Measurements from ENCODE around the gene CAMKK2. TPM values are rescaled to one million over a fixed set of nuclear protein-coding genes. Genes with fewer than 3 reads are reported as not detected.

The CAMKK2 gene
- total and polyA plus RNA-seq, 2 of the 13 experiments (the other 11 are each of a cell fraction or from before 2014, with no cell fraction given): 18.8 to 20.0 TPM

- no peak for TF ChIP-seq ERF (CRISPR knock-in tag; IDR thresholded peaks at IDR 0.05)
- no peak for TF ChIP-seq DNMT3B (CRISPR knock-in tag; conservative IDR thresholded peaks at IDR 0.05)
- TF ChIP-seq, protein P1, sequence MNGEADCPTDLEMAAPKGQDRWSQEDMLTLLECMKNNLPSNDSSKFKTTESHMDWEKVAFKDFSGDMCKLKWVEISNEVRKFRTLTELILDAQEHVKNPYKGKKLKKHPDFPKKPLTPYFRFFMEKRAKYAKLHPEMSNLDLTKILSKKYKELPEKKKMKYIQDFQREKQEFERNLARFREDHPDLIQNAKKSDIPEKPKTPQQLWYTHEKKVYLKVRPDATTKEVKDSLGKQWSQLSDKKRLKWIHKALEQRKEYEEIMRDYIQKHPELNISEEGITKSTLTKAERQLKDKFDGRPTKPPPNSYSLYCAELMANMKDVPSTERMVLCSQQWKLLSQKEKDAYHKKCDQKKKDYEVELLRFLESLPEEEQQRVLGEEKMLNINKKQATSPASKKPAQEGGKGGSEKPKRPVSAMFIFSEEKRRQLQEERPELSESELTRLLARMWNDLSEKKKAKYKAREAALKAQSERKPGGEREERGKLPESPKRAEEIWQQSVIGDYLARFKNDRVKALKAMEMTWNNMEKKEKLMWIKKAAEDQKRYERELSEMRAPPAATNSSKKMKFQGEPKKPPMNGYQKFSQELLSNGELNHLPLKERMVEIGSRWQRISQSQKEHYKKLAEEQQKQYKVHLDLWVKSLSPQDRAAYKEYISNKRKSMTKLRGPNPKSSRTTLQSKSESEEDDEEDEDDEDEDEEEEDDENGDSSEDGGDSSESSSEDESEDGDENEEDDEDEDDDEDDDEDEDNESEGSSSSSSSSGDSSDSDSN (CRISPR knock-in tag; IDR thresholded peaks at IDR 0.05): no peak
- TF ChIP-seq POLR2A (IDR thresholded peaks at IDR 0.05; ENCODE audit: insufficient read depth in 1 of 2, low read depth in 2 of 2, low read length in 2 of 2): 0 out of 4 replicates have a peak, but pooled peaks of 1 of the 2 experiments have one; percentile 10
- no peak for TF ChIP-seq SSRP1 (CRISPR knock-in tag; IDR thresholded peaks at IDR 0.05)
- peak; percentile 42 for TF ChIP-seq AGO2 (optimal IDR thresholded peaks at IDR 0.05; ENCODE audit: low read depth, low read length)
- no peak for TF ChIP-seq ZNF292 (CRISPR knock-in tag; IDR thresholded peaks at IDR 0.05; ENCODE audit: borderline replicate concordance, low read depth)
- TF ChIP-seq ARNT2 (CRISPR knock-in tag; IDR thresholded peaks at IDR 0.05; ENCODE audit: low read depth): no peak
- TF ChIP-seq FUBP1 (CRISPR knock-in tag; IDR thresholded peaks at IDR 0.05; ENCODE audit: borderline replicate concordance): no peak
- TF ChIP-seq RNF219 (CRISPR knock-in tag; IDR thresholded peaks at IDR 0.05): no peak
- ChIA-PET POLR2A (no interaction called here), CTCF (ENCODE audit: low intra/inter-chr PET ratio, low total read pairs) (no interaction called here)
- no peaks in the 10 kb centered on the region for H3K9me3 ChIP-seq (ENCODE audit: low read length)
- no TSS peak for BruUV-seq (replicated peaks)
- no peak overlapping the region for H3K4me2 ChIP-seq (ENCODE audit: low read depth, low read length)
- 96% methylated on average over 11 of the region's 14 CpGs for WGBS (ENCODE audit: low lambda C conversion rate)
- FAIRE-seq: no peak
- H2AFZ ChIP-seq (ENCODE audit: low read length): no peak overlapping the region
- no peaks in the 10 kb centered on the region for H3K79me2 ChIP-seq (ENCODE audit: insufficient read depth, low read length)
- H3K27me3 ChIP-seq (ENCODE audit: control insufficient read depth in 1 of 2, insufficient read depth in 2 of 2, low read length in 2 of 2): no peaks in the 10 kb centered on the region
- no peak overlapping the region for H3K27ac ChIP-seq (ENCODE audit: extremely low read length, insufficient read depth, low read length)
- no peak for DNase-seq (ENCODE audit: low spot score)
- H4K20me1 ChIP-seq (ENCODE audit: insufficient read depth, low read length): no peaks in the 10 kb centered on the region
- peak; percentile 12; the same call in 2 of the 3 replicates for ATAC-seq
- in situ Hi-C loops (cut with HindIII; ENCODE audit: extremely low pct_ligation_motif_present, low pct_unique_long_range_greater_than_20kb): no loop called here
- intact Hi-C loops (cut with micrococcal nuclease; ENCODE audit: unreplicated experiment): loop anchor here (5.0 kb wide), 1 partner anchor 171 kb away; no protein-coding TSS in a partner anchor
- peaks cover 16% of the 10 kb centered on the region; the same call in 1 of the 2 replicates for H3K4me1 ChIP-seq (ENCODE audit: insufficient read depth, low read length)
- peaks cover 2 to 11% of the 10 kb centered on the region in 2 experiments; a peak in 3 of 5 replicates for H3K36me3 ChIP-seq (replicated peaks in 1 of 2; ENCODE audit: control insufficient read depth in 1 of 2, insufficient read depth in 2 of 2, low read length in 2 of 2)
- H3K4me3 ChIP-seq (replicated peaks in 1 of 3; ENCODE audit: insufficient read depth in 1 of 3, low read depth in 2 of 3, low read length in 3 of 3): no peak overlapping the region
- no peak overlapping the region for H3K9ac ChIP-seq (ENCODE audit: insufficient read depth, low read depth, low read length)
These were observed 63.4 kb downstream of the CAMKK2 start for GRCh38 chr12:121232977-121233627.
